Measurements from ENCODE around the gene WDR33. TPM values are rescaled to one million over a fixed set of nuclear protein-coding genes. Genes with fewer than 3 reads are reported as not detected.

Gene WDR33
- total RNA-seq, 2 donors from 2014 or later: 34.9 to 55.6 TPM

- no peaks in the 10 kb centered on the region for H3K9me3 ChIP-seq
- TF ChIP-seq CTCF (IDR thresholded peaks at IDR 0.05): no peak
- H3K36me3 ChIP-seq: peaks cover 10% of the 10 kb centered on the region
- H3K4me3 ChIP-seq: no peak overlapping the region
- H3K4me1 ChIP-seq (ENCODE audit: control insufficient read depth in 1 of 2, low read depth in 2 of 2): peaks cover 7 to 19% of the 10 kb centered on the region in 2 donors
- DNase-seq (ENCODE audit: low spot score) (no peak), ATAC-seq (ENCODE audit: insufficient number of reproducible peaks, low FRiP score, low read depth) (no peak)
- no peaks in the 10 kb centered on the region for H3K27me3 ChIP-seq (replicated peaks; ENCODE audit: insufficient read depth)
- H3K27ac ChIP-seq: no peak overlapping the region
Measured at GRCh38 chr2:127709336-127709735, 101.6 kb downstream of the WDR33 start.

- H3K27ac ChIP-seq: no peak overlapping the region
- no peaks in the 10 kb centered on the region for H3K9me3 ChIP-seq
- no peak for TF ChIP-seq CTCF (IDR thresholded peaks at IDR 0.05)
- ATAC-seq (ENCODE audit: insufficient number of reproducible peaks, low FRiP score, low read depth): no peak
- H3K27me3 ChIP-seq (replicated peaks; ENCODE audit: insufficient read depth): no peaks in the 10 kb centered on the region
- H3K4me3 ChIP-seq: no peak overlapping the region
- H3K36me3 ChIP-seq: peaks cover 10% of the 10 kb centered on the region
- no peak for DNase-seq (ENCODE audit: low spot score)
- H3K4me1 ChIP-seq (ENCODE audit: control insufficient read depth in 1 of 2, low read depth in 2 of 2): peaks cover 17 to 31% of the 10 kb centered on the region in 2 donors
Measured at GRCh38 chr2:127707890-127708648, 102.9 kb downstream of the WDR33 start.

- no peak for TF ChIP-seq CTCF (IDR thresholded peaks at IDR 0.05)
- Histone ChIP-seq H3K27ac (peak overlapping the region in 1 of 2 donors; percentile 38), H3K4me1 (ENCODE audit: control insufficient read depth in 1 of 2, low read depth in 2 of 2) (peaks cover 25 to 40% of the 10 kb centered on the region in 2 donors), H3K27me3 (replicated peaks; ENCODE audit: insufficient read depth) (no peaks in the 10 kb centered on the region), H3K9me3 (no peaks in the 10 kb centered on the region), H3K4me3 (no peak overlapping the region), H3K36me3 (peaks cover 10% of the 10 kb centered on the region)
- ATAC-seq (ENCODE audit: insufficient number of reproducible peaks, low FRiP score, low read depth): no peak
- no peak for DNase-seq (ENCODE audit: low spot score)
Measured at GRCh38 chr2:127706215-127706990, 104.6 kb downstream of the WDR33 start.

- TF ChIP-seq CTCF (IDR thresholded peaks at IDR 0.05): no peak
- Histone ChIP-seq H3K4me3 (no peak overlapping the region), H3K4me1 (ENCODE audit: control insufficient read depth in 1 of 2, low read depth in 2 of 2) (peaks cover 25 to 46% of the 10 kb centered on the region in 2 donors), H3K27me3 (replicated peaks; ENCODE audit: insufficient read depth) (no peaks in the 10 kb centered on the region), H3K9me3 (no peaks in the 10 kb centered on the region), H3K36me3 (peaks cover 10% of the 10 kb centered on the region), H3K27ac (peak overlapping the region in 1 of 2 donors; percentile 38)
- DNase-seq (ENCODE audit: low spot score): no peak
- no peak for ATAC-seq (ENCODE audit: insufficient number of reproducible peaks, low FRiP score, low read depth)
Measured at GRCh38 chr2:127705391-127706065, 105.4 kb downstream of the WDR33 start.
